HG02759 (cell line): ENCODE data around the gene ARID1B.

Experiments used
- ATAC-seq: cut with Tn5 transposase; IDR thresholded peaks from one replicate; pipeline ENCODE4 v1.9.1; 2021; ENCODE audit warnings: mild to moderate bottlenecking, moderate library complexity; ENCODE audit not compliant: unreplicated experiment

The ARID1B gene

GRCh38 chr6:157217894-157218370 is 440.8 kb downstream of the ARID1B start:
- no peak for ATAC-seq

DNA sequence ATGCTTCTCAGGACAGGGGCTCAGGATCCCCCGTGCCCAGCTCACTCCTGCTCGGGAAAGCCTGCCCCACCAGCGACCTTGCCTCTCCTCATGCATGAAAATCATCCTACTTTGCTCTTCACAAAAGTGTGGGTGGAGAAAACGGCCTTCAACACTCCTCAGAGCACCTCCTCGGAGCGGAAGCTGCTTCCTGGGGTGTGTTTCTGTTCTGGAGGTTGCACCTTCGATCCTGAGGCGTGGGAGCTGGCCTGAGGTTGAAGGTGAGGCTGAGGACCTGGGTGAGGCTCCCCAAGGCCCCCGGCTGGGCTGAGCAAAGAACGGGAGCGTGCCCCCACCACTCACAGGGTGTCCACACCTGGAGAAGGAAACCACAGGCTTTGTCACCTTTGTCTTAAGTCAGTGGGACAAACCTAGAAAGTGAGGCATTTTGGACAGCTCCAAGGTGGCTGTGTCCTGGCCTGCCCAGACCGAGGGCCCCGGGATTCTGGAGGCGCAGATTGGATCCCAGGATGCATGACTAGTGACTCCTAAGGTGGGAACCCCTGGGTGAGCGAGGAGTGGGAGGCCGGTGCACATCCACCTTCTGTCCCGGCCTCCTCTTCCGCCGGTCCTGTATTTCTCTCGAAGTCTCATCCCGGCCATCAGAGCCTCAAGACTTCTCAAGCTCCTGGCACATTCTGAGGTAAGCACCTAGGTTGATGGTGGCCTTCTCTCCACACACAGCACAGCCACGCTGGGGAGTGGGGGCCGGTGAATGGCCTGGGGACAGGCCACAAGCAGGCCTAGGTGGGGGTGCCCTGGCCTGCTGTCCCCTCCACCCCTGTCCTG is 441.4 kb downstream of the ARID1B start:
- no peak for ATAC-seq

GRCh38 chr6:157219201-157220200 is 442.3 kb downstream of the ARID1B start:
- ATAC-seq, result no peak

DNA sequence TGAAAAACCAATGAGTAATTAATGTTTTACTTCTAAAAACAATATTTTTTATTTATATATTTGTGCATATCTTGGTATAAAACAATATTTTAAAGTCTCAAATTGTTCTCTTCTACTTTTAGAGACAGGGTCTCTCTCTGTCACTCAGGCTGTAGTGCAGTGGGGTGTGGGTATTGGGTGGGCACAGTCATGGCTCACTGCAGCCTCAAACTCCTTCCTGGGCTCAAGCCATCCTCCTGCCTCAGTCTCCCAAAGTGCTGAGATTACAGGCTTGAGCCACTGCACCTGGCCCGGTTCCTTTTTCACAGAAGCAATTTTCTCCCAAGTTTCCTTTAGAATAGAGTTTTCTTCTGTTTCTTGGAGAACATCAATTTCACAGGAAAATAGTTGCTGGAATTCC is 443.3 kb downstream of the ARID1B start:
- ATAC-seq, result no peak

- ATAC-seq, result peak; percentile 71
Measured at GRCh38 chr6:157221049-157221816, 444.1 kb downstream of the ARID1B start.

GRCh38 chr6:157221817-157222175 is 444.6 kb downstream of the ARID1B start:
- peak; percentile 11 for ATAC-seq

DNA sequence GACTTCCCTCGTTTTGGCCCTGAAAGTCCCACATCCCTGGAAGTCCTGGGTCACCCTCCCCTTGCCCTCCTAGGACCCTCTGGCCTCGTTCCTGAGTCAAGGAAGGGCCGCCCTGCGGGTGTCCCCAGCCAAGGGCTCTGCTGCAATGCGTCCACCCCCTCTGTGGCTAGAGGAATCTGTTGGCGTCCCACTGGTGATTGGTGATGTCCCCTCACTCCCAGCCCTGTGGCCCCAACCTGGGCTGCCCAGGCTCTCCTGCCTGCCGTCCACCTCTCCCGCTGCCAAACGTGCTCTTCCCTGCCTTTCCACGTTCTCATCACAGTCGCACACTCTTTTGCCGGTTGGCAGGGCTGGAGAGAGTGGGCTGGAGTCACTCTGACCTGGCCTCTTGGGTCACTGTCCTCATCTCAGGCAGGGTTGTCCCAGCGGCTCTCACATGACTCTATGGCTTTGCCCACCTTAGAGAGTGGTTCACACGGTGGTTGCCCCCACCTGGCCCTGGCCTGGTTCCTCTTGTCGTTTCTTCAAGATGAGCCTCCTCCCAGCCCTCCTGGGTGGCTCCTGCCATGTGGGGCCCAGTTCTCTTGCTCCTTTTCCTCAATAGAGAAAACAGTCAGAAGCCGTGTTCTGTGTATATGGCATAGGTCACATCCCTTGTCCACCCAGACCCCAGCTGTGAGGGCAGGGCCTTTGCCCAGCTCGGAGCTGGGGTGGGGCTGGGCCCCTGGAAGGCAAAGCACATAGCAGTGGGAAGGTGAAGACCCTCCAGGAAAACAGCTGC is 445.2 kb downstream of the ARID1B start:
- ATAC-seq, result no peak

- ATAC-seq, result peak; percentile 34
Measured at GRCh38 chr6:157223021-157223430, 445.8 kb downstream of the ARID1B start.

GRCh38 chr6:157223511-157223910 is 446.3 kb downstream of the ARID1B start:
- no peak for ATAC-seq

DNA sequence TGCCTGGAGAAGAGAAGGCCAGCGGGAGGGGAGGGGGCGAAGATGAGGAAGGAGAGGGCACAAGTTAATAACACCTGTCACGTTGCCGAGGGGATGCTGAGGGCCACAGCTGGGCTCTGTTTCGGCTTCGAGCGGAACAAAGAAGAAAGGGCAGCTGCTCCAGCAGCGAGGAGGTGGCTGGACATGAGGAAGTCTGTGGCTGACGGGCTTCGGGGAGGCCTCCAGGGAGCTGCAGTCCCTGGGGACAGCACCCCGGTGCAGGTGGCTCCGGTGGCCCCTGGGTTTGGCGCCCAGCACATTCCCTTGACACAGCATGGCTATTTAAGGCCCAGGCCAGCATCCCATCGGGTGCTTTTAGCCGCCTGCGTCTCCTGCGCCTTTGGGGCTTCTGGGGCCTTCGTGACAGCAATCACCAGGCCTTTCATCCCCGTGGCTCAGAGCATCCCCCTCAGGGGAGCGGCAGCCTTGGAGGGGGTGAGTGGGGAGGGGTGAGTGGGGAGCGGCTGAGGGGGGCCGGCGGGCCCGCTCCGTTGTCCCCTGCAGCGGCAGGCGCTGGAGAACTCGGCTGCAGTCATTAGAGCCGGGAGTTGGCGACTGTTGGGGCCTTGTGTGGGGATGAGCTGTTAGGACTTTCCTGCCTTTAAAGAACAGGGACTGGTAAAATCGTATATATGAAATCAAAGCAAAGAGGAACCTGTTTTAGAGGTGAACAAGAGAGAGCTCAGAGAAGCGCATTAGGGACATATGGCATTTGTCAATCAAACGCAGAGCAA is 447.2 kb downstream of the ARID1B start:
- ATAC-seq, result no peak

GRCh38 chr6:157224951-157225574 is 447.9 kb downstream of the ARID1B start:
- no peak for ATAC-seq

DNA sequence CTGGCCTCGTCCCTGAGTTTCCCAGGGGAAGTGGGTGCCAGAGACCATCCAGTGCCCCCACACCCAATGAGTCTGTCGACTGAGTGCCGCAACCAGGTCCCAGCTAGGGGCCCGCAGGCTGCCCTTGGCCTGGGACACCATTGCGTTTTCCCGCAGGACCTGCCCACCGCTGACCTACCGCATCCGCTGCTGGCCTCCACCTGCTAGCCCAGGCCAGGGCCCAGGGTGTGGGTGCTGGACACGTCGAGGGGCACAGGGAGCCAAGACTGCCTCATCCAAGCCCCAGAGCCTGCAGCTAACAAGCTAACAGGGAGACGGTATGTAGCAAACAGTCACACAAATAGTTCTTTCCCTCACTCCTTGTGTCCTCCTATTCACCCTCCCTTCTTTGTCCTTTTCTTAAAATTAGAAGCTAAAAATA is 448.4 kb downstream of the ARID1B start:
- no peak for ATAC-seq

DNA sequence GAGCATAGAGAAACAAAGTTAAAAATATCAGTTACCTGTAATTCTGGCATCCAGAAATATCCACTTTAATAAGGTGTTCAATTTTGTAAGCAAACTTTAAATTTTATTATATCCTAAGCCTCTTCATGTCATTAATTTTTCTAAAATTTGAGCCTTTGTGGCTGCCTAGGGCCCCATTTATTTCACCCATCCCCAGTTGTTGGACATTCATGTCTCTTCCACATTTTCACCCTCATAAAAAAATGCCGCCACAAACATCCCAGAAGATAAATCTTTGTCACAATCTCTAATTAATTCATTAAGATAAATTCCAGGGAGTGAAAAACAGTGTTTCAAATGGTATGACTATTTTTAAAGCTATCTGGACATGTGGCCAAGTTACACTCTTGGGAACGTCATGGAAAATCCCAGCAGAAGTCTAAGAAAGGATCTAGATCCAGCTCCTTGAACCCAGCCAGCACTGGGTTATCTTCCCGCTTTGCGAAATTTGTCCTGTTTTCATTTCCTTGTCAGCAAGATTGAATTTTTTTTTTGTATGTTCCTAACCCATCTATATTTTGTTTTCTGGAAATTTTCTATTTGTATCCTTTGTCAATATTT is 448.9 kb downstream of the ARID1B start:
- no peak for ATAC-seq

GRCh38 chr6:157226761-157227160 is 449.6 kb downstream of the ARID1B start:
- no peak for ATAC-seq

DNA sequence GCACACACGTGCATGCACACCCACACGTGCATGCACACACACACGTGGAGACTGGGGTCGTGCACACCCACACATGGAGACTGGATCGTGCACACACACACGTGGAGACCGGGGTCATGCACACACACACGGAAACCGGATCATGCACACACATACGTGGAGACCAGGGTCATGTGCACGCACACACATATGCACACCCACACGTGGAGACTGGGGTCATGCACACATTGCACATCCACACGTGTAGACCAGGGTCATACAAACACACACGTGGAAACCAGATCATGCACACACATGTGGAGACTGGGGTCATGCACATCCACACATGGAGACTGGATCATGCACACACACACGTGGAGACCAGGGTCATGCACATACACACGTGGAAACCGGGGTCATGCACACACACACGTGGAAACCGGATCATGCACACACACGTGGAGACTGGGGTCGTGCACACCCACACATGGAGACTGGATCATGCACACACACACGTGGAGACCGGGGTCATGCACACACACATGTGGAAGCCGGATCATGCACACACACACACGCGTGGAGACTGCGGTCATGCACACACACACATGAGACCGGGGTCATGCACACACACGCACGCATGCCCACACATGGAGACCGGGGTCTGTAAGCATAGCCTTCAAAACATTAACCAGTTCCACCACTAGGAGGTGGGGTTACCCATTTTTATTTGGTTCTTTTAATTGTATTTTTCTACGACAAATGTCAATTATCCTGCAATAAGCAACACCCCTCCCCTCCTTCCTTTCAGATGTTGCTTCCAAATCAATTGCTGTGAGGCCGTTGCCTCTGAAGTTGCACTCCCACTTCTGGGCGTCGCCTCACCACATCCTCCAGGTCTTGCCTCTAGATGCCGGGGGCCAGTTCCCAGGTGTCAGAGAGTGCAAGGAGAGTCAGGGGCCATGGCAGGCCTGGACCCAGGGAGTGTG is 450.3 kb downstream of the ARID1B start:
- ATAC-seq, result no peak

- no peak for ATAC-seq
Measured at GRCh38 chr6:157228426-157229131, 451.4 kb downstream of the ARID1B start.
